Spinal cord (tissue), 10 donors: ENCODE data around the gene DYSF. TPM values are rescaled to one million over a fixed set of nuclear protein-coding genes. Genes with fewer than 3 reads are reported as not detected.
A peak's percentile ranks its signal among the peaks of the same experiment; 100 is the strongest.
"Not testable (repeated sequence)": the region's sequence is repeated elsewhere in the genome, so short reads cannot be mapped to it uniquely, and the experiment has no call there.

Experiments
- DNase-seq, 6 donors: peaks; one replicate each; pipeline versions ENCODE4 v3.0.0 to v3.0.0-alpha.2; 2013 to 2015; ENCODE audit warnings: low spot score in 6 of 6, low read depth in 4 of 6
- H3K27ac ChIP-seq: one replicate; pipeline ENCODE4 v1.5.1; 2013; ENCODE audit warnings: low read depth, low read length, control low read depth
- H3K27me3 ChIP-seq: one replicate; pipeline ENCODE4 v1.6.1; 2013; ENCODE audit warnings: low read length; ENCODE audit not compliant: control insufficient read depth, insufficient read depth
- H3K36me3 ChIP-seq: one replicate; pipeline ENCODE4 v1.6.1; 2013; ENCODE audit warnings: low read length; ENCODE audit not compliant: control insufficient read depth, insufficient read depth
- H3K4me1 ChIP-seq: one replicate; pipeline ENCODE4 v1.6.1; 2013; ENCODE audit warnings: low read length; ENCODE audit not compliant: control insufficient read depth, insufficient read depth
- H3K4me3 ChIP-seq: one replicate; pipeline ENCODE4 v1.5.1; 2013; ENCODE audit warnings: low read depth, low read length, control low read depth
- H3K9me3 ChIP-seq: one replicate; pipeline ENCODE4 v1.6.1; 2013; ENCODE audit warnings: low read length; ENCODE audit not compliant: control insufficient read depth, insufficient read depth
- WGBS: methylation state at CpG from one replicate; pipeline ENCODE4 v1.1.5; 2013; ENCODE audit warnings: missing lambda C conversion rate; ENCODE audit not compliant: insufficient coverage; 5-methylcytosine and 5-hydroxymethylcytosine counted together
- polyA plus RNA-seq, 2 donors: library from polyadenylated mRNA; unstranded; fragments of 120-200 nt; gene quantifications; one replicate each; pipeline ENCODE4 v1.2.1, GENCODE V29; 2013; ENCODE audit not compliant: insufficient read length in 2 of 2
- total RNA-seq, 2 donors: library from RNA; depleted of rRNA in 1 of 2; stranded (reverse); fragments of 120-200 nt in 1 of 2; fragments of >200 nt in 1 of 2; gene quantifications; one replicate each; pipeline versions ENCODE4 v1.2.3 to v1.2.4, GENCODE V29; 2013 to 2014
- donor health status: healthy.

Gene DYSF
- total and polyA plus RNA-seq, 4 donors: 3.5 to 12.0 (median 6.7) TPM

- peaks cover 20% of the 10 kb centered on the region for H3K36me3 ChIP-seq
- H3K9me3 ChIP-seq: no peaks in the 10 kb centered on the region
- H3K4me3 ChIP-seq: no peak overlapping the region
- no peaks in the 10 kb centered on the region for H3K27me3 ChIP-seq
- DNase-seq: no peak
- H3K27ac ChIP-seq: no peak overlapping the region
- no peaks in the 10 kb centered on the region for H3K4me1 ChIP-seq
- WGBS: no CpG with 5 or more reads among the region's 2 CpGs
Measured at GRCh38 chr2:71426721-71427120, 26.6 kb upstream of the DYSF start.

GRCh38 chr2:71428472-71429383 is 24.6 kb upstream of the DYSF start:
- WGBS: no CpG with 5 or more reads among the region's 3 CpGs
- H3K4me3 ChIP-seq: no peak overlapping the region
- H3K27me3 ChIP-seq: no peaks in the 10 kb centered on the region
- H3K27ac ChIP-seq: no peak overlapping the region
- no peaks in the 10 kb centered on the region for H3K9me3 ChIP-seq
- no peaks in the 10 kb centered on the region for H3K4me1 ChIP-seq
- H3K36me3 ChIP-seq: peaks cover 27% of the 10 kb centered on the region
- DNase-seq: no peak

- not testable (repeated sequence) for H3K4me3 ChIP-seq, H3K27me3 ChIP-seq, H3K27ac ChIP-seq, H3K9me3 ChIP-seq, H3K4me1 ChIP-seq, DNase-seq, H3K36me3 ChIP-seq
- 51% methylated on average over 2 of the region's 5 CpGs for WGBS
Measured at GRCh38 chr2:71445142-71445541, 8.2 kb upstream of the DYSF start.

- 82% methylated on average over 1 of the region's 1 CpG for WGBS
- H3K9me3 ChIP-seq: no peaks in the 10 kb centered on the region
- DNase-seq: no peak
Measured at GRCh38 chr2:71446505-71446904, 6.9 kb upstream of the DYSF start.

GRCh38 chr2:71449343-71449742 is 4.0 kb upstream of the DYSF start:
- DNase-seq: no peak
- Histone ChIP-seq H3K4me3 (no peak overlapping the region), H3K36me3 (no peaks in the 10 kb centered on the region), H3K4me1 (peaks cover 12% of the 10 kb centered on the region), H3K27me3 (peaks cover 22% of the 10 kb centered on the region), H3K27ac (no peak overlapping the region), H3K9me3 (no peaks in the 10 kb centered on the region)
- no CpG with 5 or more reads among the region's 3 CpGs for WGBS

More at GRCh38 chr2:71446505-71446904, 6.9 kb upstream of the DYSF start:
- Histone ChIP-seq H3K27me3 (no peaks in the 10 kb centered on the region), H3K36me3 (no peaks in the 10 kb centered on the region), H3K27ac (no peak overlapping the region), H3K4me1 (no peaks in the 10 kb centered on the region), H3K4me3 (no peak overlapping the region)

- no peak for DNase-seq
- Histone ChIP-seq H3K36me3 (no peaks in the 10 kb centered on the region), H3K9me3 (no peaks in the 10 kb centered on the region), H3K4me3 (no peak overlapping the region), H3K27me3 (peaks cover 35% of the 10 kb centered on the region), H3K27ac (no peak overlapping the region), H3K4me1 (peaks cover 31% of the 10 kb centered on the region)
- WGBS: 100% methylated on average over 1 of the region's 4 CpGs
Measured at GRCh38 chr2:71451705-71452104, 1.7 kb upstream of the DYSF start.

- Histone ChIP-seq H3K4me3 (no peak overlapping the region), H3K36me3 (no peaks in the 10 kb centered on the region), H3K9me3 (no peaks in the 10 kb centered on the region), H3K27me3 (peaks cover 35% of the 10 kb centered on the region), H3K4me1 (peaks cover 35% of the 10 kb centered on the region), H3K27ac (no peak overlapping the region)
- WGBS: no CpG with 5 or more reads among the region's 2 CpGs
- DNase-seq: no peak
Measured at GRCh38 chr2:71452565-71452964, 796 bp upstream of the DYSF start.

- Histone ChIP-seq H3K9me3 (no peaks in the 10 kb centered on the region), H3K36me3 (no peaks in the 10 kb centered on the region), H3K4me3 (peak overlapping the region; percentile 22), H3K4me1 (peaks cover 49% of the 10 kb centered on the region), H3K27me3 (peaks cover 35% of the 10 kb centered on the region), H3K27ac (no peak overlapping the region)
- no peak for DNase-seq
- WGBS: 35% methylated on average over 15 of the region's 17 CpGs
Measured at GRCh38 chr2:71454221-71455010, 1.1 kb downstream of the DYSF start.

GRCh38 chr2:71455011-71455740 is 1.8 kb downstream of the DYSF start:
- Histone ChIP-seq H3K27me3 (peaks cover 35% of the 10 kb centered on the region), H3K36me3 (no peaks in the 10 kb centered on the region), H3K4me1 (peaks cover 49% of the 10 kb centered on the region), H3K9me3 (no peaks in the 10 kb centered on the region), H3K27ac (no peak overlapping the region), H3K4me3 (no peak overlapping the region)
- DNase-seq: no peak
- 58% methylated on average over 8 of the region's 8 CpGs for WGBS
